ENCODE results near the gene DOCK7.
A peak's percentile ranks its signal among the peaks of the same experiment; 100 is the strongest.
"Not testable (repeated sequence)": the region's sequence is repeated elsewhere in the genome, so short reads cannot be mapped to it uniquely, and the experiment has no call there.

Gene DOCK7

GRCh38 chr1:62687903-62688686 is at the start of gene DOCK7:
Gene DOCK7 (minus strand): TSS chr1:62688386. CDS start chr1:62688264, 122 bp downstream.
- peak; percentile 30 for DNase-seq (ENCODE audit: low read depth)

GRCh38 chr1:62735491-62736171 is 47.4 kb upstream of the DOCK7 start:
- DNase-seq (ENCODE audit: low read depth): no peak

- no peak for DNase-seq (ENCODE audit: low read depth)
Observed at GRCh38 chr1:62732331-62732730, 44.1 kb upstream of the DOCK7 start.

GRCh38 chr1:62728963-62729362 is 40.8 kb upstream of the DOCK7 start:
- DNase-seq (ENCODE audit: low read depth): no peak

GRCh38 chr1:62727656-62728407 is 39.6 kb upstream of the DOCK7 start:
- no peak for DNase-seq (ENCODE audit: low read depth)

- no peak for DNase-seq (ENCODE audit: low read depth)
Observed at GRCh38 chr1:62726011-62726442, 37.8 kb upstream of the DOCK7 start.

GRCh38 chr1:62725255-62725654 is 37.1 kb upstream of the DOCK7 start:
- no peak for DNase-seq (ENCODE audit: low read depth)

- DNase-seq (ENCODE audit: low read depth): no peak
Observed at GRCh38 chr1:62724430-62724829, 36.2 kb upstream of the DOCK7 start.

GRCh38 chr1:62723883-62724282 is 35.7 kb upstream of the DOCK7 start:
- no peak for DNase-seq (ENCODE audit: low read depth)

- DNase-seq (ENCODE audit: low read depth): no peak
Observed at GRCh38 chr1:62722796-62723195, 34.6 kb upstream of the DOCK7 start.

GRCh38 chr1:62720946-62721554 is 32.9 kb upstream of the DOCK7 start:
- DNase-seq (ENCODE audit: low read depth): no peak

GRCh38 chr1:62718400-62718799 is 30.2 kb upstream of the DOCK7 start:
- DNase-seq (ENCODE audit: low read depth): not testable (repeated sequence)

GRCh38 chr1:62717483-62717882 is 29.3 kb upstream of the DOCK7 start:
- DNase-seq (ENCODE audit: low read depth): no peak

- no peak for DNase-seq (ENCODE audit: low read depth)
Observed at GRCh38 chr1:62716397-62716796, 28.2 kb upstream of the DOCK7 start.

GRCh38 chr1:62712336-62713243 is 24.4 kb upstream of the DOCK7 start:
- no peak for DNase-seq (ENCODE audit: low read depth)

- DNase-seq (ENCODE audit: low read depth): no peak
Observed at GRCh38 chr1:62707744-62708120, 19.5 kb upstream of the DOCK7 start.

- no peak for DNase-seq (ENCODE audit: low read depth)
Observed at GRCh38 chr1:62706985-62707743, 19.0 kb upstream of the DOCK7 start.

- not testable (repeated sequence) for DNase-seq (ENCODE audit: low read depth)
Observed at GRCh38 chr1:62698161-62698560, 10.0 kb upstream of the DOCK7 start.

- not testable (repeated sequence) for DNase-seq (ENCODE audit: low read depth)
Observed at GRCh38 chr1:62694479-62694878, 6.3 kb upstream of the DOCK7 start.

GRCh38 chr1:62693123-62693522 is 4.9 kb upstream of the DOCK7 start:
- no peak for DNase-seq (ENCODE audit: low read depth)

Data from activated T-cell treated with anti-CD3 and anti-CD28 coated beads for 1 hour (primary cell).